OCI-LY7 (cell line): ENCODE measurements around the gene MT3. TPM values are rescaled to one million over a fixed set of nuclear protein-coding genes. Genes with fewer than 3 reads are reported as not detected.
"Not testable (repeated sequence)": the region's sequence is repeated elsewhere in the genome, so short reads cannot be mapped to it uniquely, and the experiment has no call there.

Experiments used
- BruUV-seq: library from RNA; stranded (reverse); fragments of 400-500 nt; replicated peaks from 2 replicates; lab custom pipeline; 2021; lab: Mats Ljungman, UMichigan
- CTCF ChIA-PET: fragments of 300-600 bp; sonication (Branson Sonifier 250); formaldehyde crosslinking; loops from one replicate; lab custom pipeline; 2022; ENCODE audit warnings: antibody characterized with exemption; ENCODE audit not compliant: unreplicated experiment; lab: Charles Lee
- POLR2A ChIA-PET: fragments of 300-600 bp; sonication (Branson Sonifier 250); formaldehyde crosslinking; loops from one replicate; lab custom pipeline; 2022; ENCODE audit warnings: antibody characterized with exemption; lab: Charles Lee
- DNase-seq: peaks from one replicate; pipeline ENCODE4 v3.0.0-alpha.2; 2015; ENCODE audit warnings: low spot score
- H2AFZ ChIP-seq: fragments of 200-600 bp; sonication (generic), shearing (Covaris generic); 2 replicates; pipeline ENCODE4 v1.6.1; 2014; ENCODE audit warnings: mild to moderate bottlenecking, antibody characterized with exemption, low read length, moderate library complexity
- H3K27ac ChIP-seq: fragments of 200-600 bp; sonication (generic); 2 replicates; pipeline ENCODE4 v1.5.1; 2014; ENCODE audit warnings: mixed run types, low read depth, mild to moderate bottlenecking, moderate library complexity, low read length, inconsistent platforms; ENCODE audit not compliant: poor library complexity, severe bottlenecking
- H3K36me3 ChIP-seq: fragments of 200-600 bp; sonication (generic); 2 replicates; pipeline ENCODE4 v1.6.1; 2014; ENCODE audit warnings: mild to moderate bottlenecking, antibody characterized with exemption, low read length, moderate library complexity, mixed read lengths; ENCODE audit not compliant: insufficient read depth
- H3K4me1 ChIP-seq: fragments of 200-600 bp; sonication (generic); 2 replicates; pipeline ENCODE4 v1.5.1; 2014; ENCODE audit warnings: mild to moderate bottlenecking, low read length; ENCODE audit not compliant: insufficient read depth, poor library complexity, severe bottlenecking
- H3K4me2 ChIP-seq: fragments of 200-600 bp; sonication (generic); 2 replicates; pipeline ENCODE4 v1.6.1; 2014; ENCODE audit warnings: mild to moderate bottlenecking, low read length
- H3K4me3 ChIP-seq: fragments of 200-600 bp; sonication (generic); 2 replicates; pipeline ENCODE4 v1.5.1; 2014; ENCODE audit warnings: mild to moderate bottlenecking, low read depth, low read length; ENCODE audit not compliant: poor library complexity, severe bottlenecking
- H3K79me2 ChIP-seq: fragments of 200-600 bp; sonication (generic); 2 replicates; pipeline ENCODE4 v1.6.1; 2016; ENCODE audit warnings: low read depth, mild to moderate bottlenecking, low read length, moderate library complexity, mixed read lengths; ENCODE audit not compliant: insufficient read depth
- H3K9me2 ChIP-seq: fragments of 200-600 bp; sonication (generic); 2 replicates; pipeline ENCODE4 v1.6.1; 2016; ENCODE audit warnings: mild to moderate bottlenecking, low read length, mixed read lengths; ENCODE audit not compliant: insufficient read depth
- H3K9me3 ChIP-seq: fragments of 200-600 bp; sonication (generic); 2 replicates; pipeline ENCODE4 v1.6.1; 2014; ENCODE audit warnings: mild to moderate bottlenecking, mixed run types, low read length, mixed read lengths
- H4K20me1 ChIP-seq: fragments of 200-600 bp; sonication (generic); 2 replicates; pipeline ENCODE4 v1.6.1; 2014; ENCODE audit warnings: mild to moderate bottlenecking, antibody characterized with exemption, low read length, moderate library complexity, mixed read lengths; ENCODE audit not compliant: insufficient read depth
- CTCF ChIP-seq: fragments of 200-600 bp; sonication (generic); conservative IDR thresholded peaks from 2 replicates; pipeline ENCODE4 v1.5.1; 2014; ENCODE audit warnings: mild to moderate bottlenecking, antibody characterized with exemption, low read length, moderate library complexity, mixed read lengths
- EZH2phosphoT487 ChIP-seq: fragments of 200-600 bp; sonication (generic); IDR thresholded peaks from 2 replicates; pipeline ENCODE4 v1.6.1; 2018; ENCODE audit warnings: low read depth, borderline replicate concordance, mild to moderate bottlenecking, mixed run types, antibody characterized with exemption, low read length, moderate library complexity, mixed read lengths
- intact Hi-C: fragments of 100-400 bp; cut with micrococcal nuclease; formaldehyde crosslinking; loops from one replicate; pipeline ENCODE4 v1.10.0; 2022; ENCODE audit not compliant: unreplicated experiment
- total RNA-seq, 2 experiments: library from RNA; depleted of rRNA in 1 of 2; stranded (reverse); fragments of >200 nt in 1 of 2; shearing (Covaris generic) in 1 of 2; gene quantifications; 2 replicates each; pipeline ENCODE4 v1.2.3, GENCODE V29; 2014 to 2022

The MT3 gene
- total RNA-seq, 2 experiments from 2014 or later, result not detected

DNA sequence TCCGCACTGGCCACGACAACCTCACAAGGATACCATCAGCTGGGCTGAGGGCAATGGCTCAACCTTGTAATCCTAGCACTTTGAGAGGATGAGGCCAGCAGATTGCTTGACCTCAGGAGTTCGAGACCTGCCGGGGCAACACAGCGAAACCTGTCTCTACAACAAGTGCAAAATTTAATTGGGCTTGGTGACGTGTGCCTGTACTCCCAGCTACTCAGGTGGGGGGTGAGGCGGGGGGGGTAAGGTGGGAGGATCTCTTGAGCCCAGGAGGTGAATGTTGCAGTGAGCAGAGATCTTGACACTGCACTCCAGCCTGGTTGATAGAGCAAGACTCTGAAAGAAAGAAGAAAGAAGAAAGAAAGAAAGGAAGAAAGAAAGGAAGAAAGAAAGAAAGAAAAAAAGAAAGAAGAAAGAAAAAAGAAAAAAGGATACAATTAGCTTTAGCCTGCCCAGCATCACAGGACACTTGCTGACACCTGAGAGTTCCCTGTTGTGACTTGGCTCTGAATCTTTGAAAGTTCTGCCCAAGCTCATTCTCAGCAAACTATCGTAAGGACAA, 31.1 kb downstream of the MT3 start:
- Histone ChIP-seq H3K9me2 (no peaks in the 10 kb centered on the region), H3K9me3 (no peaks in the 10 kb centered on the region), H3K4me1 (peaks cover 4% of the 10 kb centered on the region), H3K4me2 (no peak overlapping the region), H3K4me3 (no peak overlapping the region), H2AFZ (no peak overlapping the region), H3K79me2 (no peaks in the 10 kb centered on the region), H3K27ac (no peak overlapping the region), H4K20me1 (no peaks in the 10 kb centered on the region), H3K36me3 (no peaks in the 10 kb centered on the region)
- ChIA-PET POLR2A (interaction anchor here (0.5 kb wide), 1 partner anchor 1350 kb away, joined by 3 read pairs; no protein-coding TSS in a partner anchor), CTCF (no interaction called here)
- DNase-seq, result no peak
- no peak for TF ChIP-seq CTCF
- no peak for TF ChIP-seq EZH2phosphoT487
- no TSS peak for BruUV-seq
- intact Hi-C loops, result no loop called here

DNA sequence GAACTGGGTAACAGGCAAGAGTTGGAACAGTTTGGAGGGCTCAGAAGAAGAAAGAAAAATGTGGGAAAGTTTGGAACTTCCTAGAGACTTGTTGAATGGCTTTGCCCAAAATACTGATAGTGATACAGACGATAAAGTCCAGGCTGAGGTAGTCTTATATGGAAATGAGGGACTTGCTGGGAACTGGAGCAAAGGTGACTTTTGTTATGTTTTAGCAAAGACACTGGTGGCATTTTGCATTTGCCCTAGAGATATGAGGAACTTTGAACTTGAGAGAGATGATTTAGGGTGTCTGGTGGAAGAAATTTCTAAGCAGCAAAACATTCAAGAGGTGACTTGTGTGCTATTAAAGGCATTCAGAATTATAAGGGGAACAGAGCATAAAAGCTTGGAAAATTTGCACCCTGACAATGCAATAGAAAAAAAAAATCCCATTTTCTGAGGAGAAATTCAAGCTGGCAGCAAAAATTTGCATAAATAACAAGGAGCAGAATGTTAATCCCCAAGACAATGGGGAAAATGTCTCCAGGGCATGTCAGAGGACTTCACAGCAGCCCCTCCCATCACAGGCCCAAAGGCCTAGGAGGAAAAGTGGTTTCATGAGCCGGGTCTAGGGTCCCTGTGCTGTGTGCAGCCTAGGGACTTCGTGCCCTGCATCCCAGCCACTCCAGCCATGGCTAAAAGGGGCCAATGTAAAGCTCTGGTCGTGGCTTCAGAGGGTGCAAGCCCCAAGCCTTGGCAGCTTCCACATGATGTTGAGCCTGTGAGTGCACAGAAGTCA, 32.5 kb downstream of the MT3 start:
- H3K27ac ChIP-seq, H3K9me3 ChIP-seq, H3K4me3 ChIP-seq, H4K20me1 ChIP-seq, H2AFZ ChIP-seq, BruUV-seq, CTCF ChIA-PET, H3K9me2 ChIP-seq, DNase-seq, H3K4me1 ChIP-seq, POLR2A ChIA-PET, H3K4me2 ChIP-seq, H3K36me3 ChIP-seq, intact Hi-C loops, H3K79me2 ChIP-seq: not testable (repeated sequence)

- POLR2A ChIA-PET, result interaction anchor here (0.7 to 1.5 kb wide), 3 partner anchors 13 to 112 kb away, joined by 3 to 11 read pairs (median 3); no protein-coding TSS in a partner anchor
- DNase-seq, BruUV-seq, H2AFZ ChIP-seq, H3K36me3 ChIP-seq, H4K20me1 ChIP-seq, H3K4me3 ChIP-seq, H3K27ac ChIP-seq, H3K9me2 ChIP-seq, H3K79me2 ChIP-seq, H3K4me2 ChIP-seq, H3K4me1 ChIP-seq, CTCF ChIA-PET, intact Hi-C loops, H3K9me3 ChIP-seq: not testable (repeated sequence)
Measured at GRCh38 chr16:56623184-56623583, 33.9 kb downstream of the MT3 start.
